K562 (cell line): Measurements from ENCODE around the gene ZNF22.

ENCODE experiments used
- CTCF ChIP-seq, 3 experiments: IDR thresholded peaks in 2 of 3; conservative IDR thresholded peaks in 1 of 3; 2 replicates each; pipeline ENCODE4 v1.5.1; 2011 to 2012; ENCODE audit warnings: low read length in 3 of 3, mild to moderate bottlenecking in 3 of 3, control low read depth in 2 of 3, improper control_type of control experiment in 1 of 3, inconsistent platforms in 1 of 3, low read depth in 1 of 3, mixed read lengths in 1 of 3, moderate library complexity in 1 of 3; ENCODE audit not compliant: insufficient read depth in 2 of 3
- PURB ChIP-seq: sonication (generic); formaldehyde crosslinking; IDR thresholded peaks from 2 replicates; pipeline ENCODE4 v1.9.0; 2021; ENCODE audit warnings: low read depth, mild to moderate bottlenecking, missing genetic modification reagents
- SMARCA4 ChIP-seq: fragments of 450-650 bp; IDR thresholded peaks from 2 replicates; pipeline ENCODE4 v1.6.1; 2016
- ZBTB11 ChIP-seq, 3 experiments: fragments of 200-800 bp in 1 of 3; fragments of 250-450 bp in 1 of 3; fragments of 450-650 bp in 1 of 3; sonication (Bioruptor Pico) in 1 of 3; sonication (Bioruptor generic) in 1 of 3; formaldehyde crosslinking in 1 of 3; IDR thresholded peaks; 2 replicates each; pipeline versions ENCODE4 v1.6.1 to v1.8.0; 2016 to 2022; ENCODE audit warnings: mild to moderate bottlenecking in 2 of 3, missing genetic modification characterization in 2 of 3, missing compliant biosample characterization in 1 of 3, moderate library complexity in 1 of 3

GRCh38 chr10:44975431-44976331 lies 25.0 kb upstream of the ZNF22 start:
- TF ChIP-seq CTCF (IDR thresholded peaks at IDR 0.05 in 2 of 3, conservative IDR thresholded peaks at IDR 0.05 in 1 of 3; ENCODE audit: insufficient read depth in 2 of 3, low read depth in 1 of 3, low read length in 3 of 3) (no peak), ZBTB11 (CRISPR knock-in tag; IDR thresholded peaks at IDR 0.05) (no peak), SMARCA4 (no peak), PURB (CRISPR knock-in tag) (no peak)
